T-helper 17 cell (primary cell): ENCODE measurements around the gene KCNJ9. TPM values are rescaled to one million over a fixed set of nuclear protein-coding genes. Genes with fewer than 3 reads are reported as not detected.

Experiments used
- ATAC-seq: fragments of 150-1000 bp; cut with Tn5 transposase; 2 replicates; pipeline ENCODE4 v1.10.0; 2021; ENCODE audit warnings: mild to moderate bottlenecking, moderate library complexity
- DNase-seq, 3 donors: peaks; one replicate each; pipeline versions ENCODE4 v3.0.0 to v3.0.0-alpha.2; 2020 to 2021
- H3K9me3 ChIP-seq: one replicate; pipeline ENCODE4 v1.7.0; 2013; ENCODE audit warnings: low read length, mild to moderate bottlenecking; ENCODE audit not compliant: control insufficient read depth, poor library complexity, severe bottlenecking
- H3K27ac Mint-ChIP-seq: one replicate; pipeline ENCODE4 v1.8.0; 2022; ENCODE audit warnings: mild to moderate bottlenecking, moderate library complexity, mixed read lengths
- H3K27me3 Mint-ChIP-seq: one replicate; pipeline ENCODE4 v1.8.0; 2022; ENCODE audit warnings: mixed read lengths
- H3K36me3 Mint-ChIP-seq: one replicate; pipeline ENCODE4 v1.8.0; 2022; ENCODE audit warnings: low read depth, mixed read lengths
- H3K4me1 Mint-ChIP-seq: one replicate; pipeline ENCODE4 v1.8.0; 2022; ENCODE audit warnings: mild to moderate bottlenecking, mixed read lengths
- H3K4me3 Mint-ChIP-seq: one replicate; pipeline ENCODE4 v1.8.0; 2022; ENCODE audit warnings: mild to moderate bottlenecking, moderate library complexity, mixed read lengths
- total RNA-seq, 4 donors: library from RNA in 2 of 4; stranded (reverse) in 2 of 4; gene quantifications; one replicate each; pipeline ENCODE4 v1.2.3 and lab custom pipeline; 2022 to 2026

Gene KCNJ9
- total RNA-seq, 2 donors from 2014 or later: not detected

- Mint-ChIP-seq H3K4me1 (peaks cover 32% of the 10 kb centered on the region), H3K27ac (peak overlapping the region; percentile 95), H3K4me3 (peak overlapping the region; percentile 93)
Measured at GRCh38 chr1:160095382-160096105, 14.2 kb downstream of the KCNJ9 start.

GRCh38 chr1:160096274-160097116 lies 15.2 kb downstream of the KCNJ9 start:
- DNase-seq (no peak), ATAC-seq (no peak)
- Mint-ChIP-seq H3K27me3 (no peaks in the 10 kb centered on the region), H3K4me3 (peak overlapping the region; percentile 93), H3K36me3 (peaks cover 2% of the 10 kb centered on the region), H3K27ac (peak overlapping the region; percentile 95), H3K4me1 (peaks cover 35% of the 10 kb centered on the region)
- no peaks in the 10 kb centered on the region for H3K9me3 ChIP-seq

More at GRCh38 chr1:160095382-160096105, 14.2 kb downstream of the KCNJ9 start:
- ATAC-seq: no peak
- Mint-ChIP-seq H3K27me3 (no peaks in the 10 kb centered on the region), H3K36me3 (peaks cover 6% of the 10 kb centered on the region)
- no peaks in the 10 kb centered on the region for H3K9me3 ChIP-seq
- DNase-seq: no peak

GRCh38 chr1:160097151-160097910 lies 16.0 kb downstream of the KCNJ9 start:
- H3K9me3 ChIP-seq: no peaks in the 10 kb centered on the region
- Mint-ChIP-seq H3K4me1 (peaks cover 36% of the 10 kb centered on the region), H3K36me3 (no peaks in the 10 kb centered on the region), H3K4me3 (peak overlapping the region; percentile 93), H3K27ac (peak overlapping the region; percentile 95), H3K27me3 (no peaks in the 10 kb centered on the region)
- ATAC-seq: no peak
- no peak for DNase-seq

GRCh38 chr1:160097911-160098851 lies 16.8 kb downstream of the KCNJ9 start, which contains the start of gene IGSF8:
Gene IGSF8, minus strand, starts transcription at chr1:160098619. Its CDS starts 147 bp downstream, at chr1:160098472.
- Mint-ChIP-seq H3K27me3 (no peaks in the 10 kb centered on the region), H3K4me1 (peaks cover 36% of the 10 kb centered on the region), H3K4me3 (peak within 1 kb of the TSS; percentile 93), H3K36me3 (no peaks in the 10 kb centered on the region), H3K27ac (peak within 1 kb of the TSS; percentile 95)
- no peaks in the 10 kb centered on the region for H3K9me3 ChIP-seq
- peak; percentile 66 for ATAC-seq
- peak; percentile 87 to 94 (median 92) for DNase-seq

GRCh38 chr1:160098852-160099561 lies 17.7 kb downstream of the KCNJ9 start:
- no peaks in the 10 kb centered on the region for H3K9me3 ChIP-seq
- peak overlapping the region; percentile 93 for H3K4me3 Mint-ChIP-seq
- H3K27me3 Mint-ChIP-seq: no peaks in the 10 kb centered on the region
- H3K36me3 Mint-ChIP-seq: no peaks in the 10 kb centered on the region
- peak overlapping the region; percentile 95 for H3K27ac Mint-ChIP-seq
- peaks cover 35% of the 10 kb centered on the region for H3K4me1 Mint-ChIP-seq
- peak; percentile 92 for ATAC-seq
- peak; percentile 96 to 99 (median 98) for DNase-seq

- Mint-ChIP-seq H3K36me3 (no peaks in the 10 kb centered on the region), H3K4me1 (peaks cover 35% of the 10 kb centered on the region), H3K27me3 (no peaks in the 10 kb centered on the region), H3K4me3 (peak overlapping the region; percentile 93), H3K27ac (peak overlapping the region; percentile 95)
- ATAC-seq: no peak
- no peaks in the 10 kb centered on the region for H3K9me3 ChIP-seq
- no peak for DNase-seq
Measured at GRCh38 chr1:160099716-160100375, 18.5 kb downstream of the KCNJ9 start.

- DNase-seq (peak; percentile 51 to 57 (median 55)), ATAC-seq (peak; percentile 22)
- Mint-ChIP-seq H3K4me1 (peaks cover 30% of the 10 kb centered on the region), H3K27ac (peak overlapping the region; percentile 95), H3K27me3 (no peaks in the 10 kb centered on the region), H3K36me3 (no peaks in the 10 kb centered on the region), H3K4me3 (peak overlapping the region; percentile 85)
- no peaks in the 10 kb centered on the region for H3K9me3 ChIP-seq
Measured at GRCh38 chr1:160101037-160101716, 19.8 kb downstream of the KCNJ9 start.

- ATAC-seq: no peak
- Mint-ChIP-seq H3K27me3 (peaks cover 6% of the 10 kb centered on the region), H3K36me3 (no peaks in the 10 kb centered on the region), H3K4me3 (peak overlapping the region; percentile 85), H3K4me1 (peaks cover 30% of the 10 kb centered on the region), H3K27ac (peak overlapping the region; percentile 95)
- DNase-seq: no peak
- no peaks in the 10 kb centered on the region for H3K9me3 ChIP-seq
Measured at GRCh38 chr1:160101717-160102522, 20.6 kb downstream of the KCNJ9 start.

- H3K4me1 Mint-ChIP-seq: peaks cover 21% of the 10 kb centered on the region
Measured at GRCh38 chr1:160103658-160104408, 22.5 kb downstream of the KCNJ9 start.

GRCh38 chr1:160104486-160104885 lies 23.1 kb downstream of the KCNJ9 start:
- Mint-ChIP-seq H3K27me3 (peaks cover 14% of the 10 kb centered on the region), H3K27ac (no peak overlapping the region), H3K4me3 (no peak overlapping the region), H3K36me3 (no peaks in the 10 kb centered on the region), H3K4me1 (peaks cover 19% of the 10 kb centered on the region)
- DNase-seq (no peak), ATAC-seq (no peak)
- H3K9me3 ChIP-seq: no peaks in the 10 kb centered on the region

More at GRCh38 chr1:160103658-160104408, 22.5 kb downstream of the KCNJ9 start:
- Mint-ChIP-seq H3K27ac (no peak overlapping the region), H3K4me3 (no peak overlapping the region), H3K36me3 (no peaks in the 10 kb centered on the region), H3K27me3 (peaks cover 11% of the 10 kb centered on the region)
- DNase-seq (no peak), ATAC-seq (no peak)
- no peaks in the 10 kb centered on the region for H3K9me3 ChIP-seq
